Smooth muscle cell (in vitro differentiated cells): ENCODE data around the gene KCNK15. TPM values are rescaled to one million over a fixed set of nuclear protein-coding genes. Genes with fewer than 3 reads are reported as not detected.

Experiments
- DNase-seq: peaks from one replicate; lab custom pipeline; 2025; ENCODE audit not compliant: unreplicated experiment; lab: John Stamatoyannopoulos, UW
- H2AFZ ChIP-seq: fragments of 200-600 bp; sonication (generic); 2 replicates; pipeline ENCODE4 v1.6.0; 2016; ENCODE audit warnings: antibody characterized with exemption, low read depth, mild to moderate bottlenecking
- H3F3A ChIP-seq: fragments of 200-600 bp; sonication (generic); 2 replicates; pipeline ENCODE4 v1.6.0; 2017; ENCODE audit warnings: antibody characterized with exemption, low read depth
- H3K27ac ChIP-seq: fragments of 200-600 bp; sonication (generic); 2 replicates; pipeline ENCODE4 v1.5.1; 2016; ENCODE audit warnings: low read depth, mild to moderate bottlenecking
- H3K27me3 ChIP-seq: fragments of 200-600 bp; sonication (generic); 2 replicates; pipeline ENCODE4 v1.6.1; 2016; ENCODE audit warnings: low read depth, mild to moderate bottlenecking
- H3K36me3 ChIP-seq: fragments of 200-600 bp; sonication (generic); 2 replicates; pipeline ENCODE4 v1.5.1; 2016; ENCODE audit warnings: low read depth
- H3K4me1 ChIP-seq: fragments of 200-600 bp; sonication (generic); 2 replicates; pipeline ENCODE4 v1.5.1; 2016; ENCODE audit warnings: low read depth
- H3K4me2 ChIP-seq: fragments of 200-600 bp; sonication (generic); 2 replicates; pipeline ENCODE4 v1.6.0; 2016; ENCODE audit warnings: mild to moderate bottlenecking
- H3K4me3 ChIP-seq: fragments of 200-600 bp; sonication (generic); 2 replicates; pipeline ENCODE4 v1.5.1; 2016; ENCODE audit warnings: mild to moderate bottlenecking
- H3K79me2 ChIP-seq: fragments of 200-600 bp; sonication (generic); 2 replicates; pipeline ENCODE4 v1.6.0; 2016; ENCODE audit warnings: low read depth, mild to moderate bottlenecking
- H3K9ac ChIP-seq: fragments of 200-600 bp; sonication (generic); 2 replicates; pipeline ENCODE4 v1.6.0; 2016; ENCODE audit warnings: low read depth
- H3K9me3 ChIP-seq: fragments of 200-600 bp; sonication (generic); replicated peaks from 2 replicates; pipeline ENCODE4 v1.5.1; 2016; ENCODE audit warnings: low read depth
- H4K20me1 ChIP-seq: fragments of 200-600 bp; sonication (generic); 2 replicates; pipeline ENCODE4 v1.6.0; 2016; ENCODE audit warnings: low read depth
- CTCF ChIP-seq: fragments of 200-600 bp; sonication (generic); IDR thresholded peaks from 2 replicates; pipeline ENCODE4 v1.5.1; 2017; ENCODE audit warnings: borderline replicate concordance, mild to moderate bottlenecking, antibody characterized with exemption; ENCODE audit not compliant: insufficient read depth, poor library complexity, severe bottlenecking
- WGBS: methylation state at CpG from one replicate; pipeline ENCODE4 v1.1.7; 2016; ENCODE audit warnings: low lambda C conversion rate; 5-methylcytosine and 5-hydroxymethylcytosine counted together
- polyA plus RNA-seq: library from polyadenylated mRNA; unstranded; fragments of >200 nt; fragmentation: Nextera tagmentation; extraction: Ambion mirVana; gene quantifications from 2 replicates; pipeline ENCODE4 v1.2.1, GENCODE V29; 2016
- total RNA-seq: library from RNA; depleted of rRNA; stranded (reverse); fragments of >200 nt; gene quantifications from 2 replicates; pipeline ENCODE4 v1.2.3, GENCODE V29; 2014

KCNK15 gene
- total and polyA plus RNA-seq, 2 experiments from 2014 or later, result 0.06 to 0.54 TPM

GRCh38 chr20:44733341-44734069 is 12.2 kb upstream of the KCNK15 start:
- WGBS, result 26% methylated on average over 7 of the region's 7 CpGs
- Histone ChIP-seq H4K20me1 (no peaks in the 10 kb centered on the region), H3K36me3 (no peaks in the 10 kb centered on the region), H2AFZ (no peak overlapping the region), H3K9me3 (no peaks in the 10 kb centered on the region), H3K27ac (no peak overlapping the region), H3K4me1 (peaks cover 9% of the 10 kb centered on the region), H3K79me2 (no peaks in the 10 kb centered on the region), H3K27me3 (no peaks in the 10 kb centered on the region), H3K4me3 (no peak overlapping the region), H3F3A (no peaks in the 10 kb centered on the region), H3K9ac (no peak overlapping the region), H3K4me2 (no peak overlapping the region)
- peak; percentile 85 for TF ChIP-seq CTCF
- DNase-seq, result peak; percentile 16

GRCh38 chr20:44734938-44735337 is 10.7 kb upstream of the KCNK15 start:
- Histone ChIP-seq H4K20me1 (no peaks in the 10 kb centered on the region), H3K79me2 (no peaks in the 10 kb centered on the region), H3K4me3 (no peak overlapping the region), H3K27ac (peak overlapping the region; percentile 41), H3K36me3 (no peaks in the 10 kb centered on the region), H3K4me1 (no peaks in the 10 kb centered on the region), H2AFZ (peak overlapping the region; percentile 24), H3F3A (no peaks in the 10 kb centered on the region), H3K9ac (no peak overlapping the region), H3K27me3 (no peaks in the 10 kb centered on the region), H3K4me2 (peak overlapping the region; percentile 44), H3K9me3 (no peaks in the 10 kb centered on the region)
- no peak for DNase-seq
- 45% methylated on average over 3 of the region's 3 CpGs for WGBS
- TF ChIP-seq CTCF, result peak; percentile 12

GRCh38 chr20:44735816-44736169 is 9.9 kb upstream of the KCNK15 start:
- Histone ChIP-seq H3K9ac (no peak overlapping the region), H3K36me3 (no peaks in the 10 kb centered on the region), H3K27me3 (no peaks in the 10 kb centered on the region), H3K79me2 (no peaks in the 10 kb centered on the region), H3K27ac (no peak overlapping the region), H3F3A (no peaks in the 10 kb centered on the region), H3K4me2 (no peak overlapping the region), H3K9me3 (no peaks in the 10 kb centered on the region), H3K4me1 (no peaks in the 10 kb centered on the region), H4K20me1 (no peaks in the 10 kb centered on the region), H2AFZ (no peak overlapping the region), H3K4me3 (no peak overlapping the region)
- no peak for TF ChIP-seq CTCF
- DNase-seq, result no peak
- 90% methylated on average over 4 of the region's 4 CpGs for WGBS
